HCT116 (cell line): Measurements from ENCODE around the gene TTC29. TPM values are rescaled to one million over a fixed set of nuclear protein-coding genes. Genes with fewer than 3 reads are reported as not detected.

Experiments used
- ATAC-seq: fragments of 200-7000 bp; cut with Tn5 transposase; 2 replicates; pipeline ENCODE4 v1.9.1; 2020; ENCODE audit warnings: mild to moderate bottlenecking, moderate library complexity
- BruUV-seq: library from RNA; stranded (reverse); fragments of 400-500 nt; replicated peaks from 2 replicates; lab custom pipeline; 2021; lab: Mats Ljungman, UMichigan
- CTCF ChIA-PET: fragments of 300-600 bp; sonication (Branson Sonifier 250); formaldehyde crosslinking; loops from one replicate; lab custom pipeline; 2021; ENCODE audit warnings: antibody characterized with exemption; lab: Charles Lee
- POLR2A ChIA-PET: fragments of 300-600, 350-600 bp; sonication (Branson Sonifier 250); formaldehyde crosslinking; loops from one replicate; lab custom pipeline; 2021; ENCODE audit warnings: antibody characterized with exemption; lab: Charles Lee
- RAD21 ChIA-PET, 2 experiments: fragments of 300-600 bp; sonication (Branson Sonifier 250); formaldehyde crosslinking; loops; one replicate each; lab custom pipeline; 2023; ENCODE audit warnings: low total read pairs in 2 of 2; ENCODE audit not compliant: uncharacterized antibody in 2 of 2, unreplicated experiment in 2 of 2, low non-redundant PET in 1 of 2; lab: Charles Lee
- DNase-seq: peaks from one replicate; pipeline ENCODE4 v3.0.0-alpha.2; 2010; ENCODE audit warnings: low read depth, low spot score
- H2AFZ ChIP-seq: fragments of 200-600 bp; shearing (Covaris generic), sonication (generic); 2 replicates; pipeline ENCODE4 v1.6.1; 2017; ENCODE audit warnings: low read depth, mixed run types, mixed read lengths, antibody characterized with exemption, low read length; ENCODE audit not compliant: poor library complexity, severe bottlenecking
- H3K27ac ChIP-seq: 2 replicates; pipeline ENCODE4 v1.5.1; 2012; ENCODE audit warnings: low read depth, low read length
- H3K27me3 ChIP-seq: fragments of 200-600 bp; sonication (generic); 2 replicates; pipeline ENCODE4 v1.6.1; 2016; ENCODE audit warnings: mixed run types, low read length, mixed read lengths; ENCODE audit not compliant: insufficient read depth
- H3K36me3 ChIP-seq, 2 experiments: fragments of 200-500 bp in 1 of 2; fragments of 200-600 bp in 1 of 2; sonication (Bioruptor generic) in 1 of 2; sonication (generic) in 1 of 2; 2 replicates each; pipeline versions ENCODE4 v1.5.1 to v1.6.1; 2014 to 2016; ENCODE audit warnings: low read length in 2 of 2, inconsistent platforms in 1 of 2, mixed read lengths in 1 of 2, mixed run types in 1 of 2; ENCODE audit not compliant: insufficient read depth in 2 of 2, control insufficient read depth in 1 of 2
- H3K4me1 ChIP-seq, 2 experiments: fragments of 200-600 bp in 1 of 2; sonication (generic) in 1 of 2; 2 replicates each; pipeline versions ENCODE4 v1.5.1 to v1.6.1; 2012 to 2017; ENCODE audit warnings: low read length in 2 of 2, inconsistent platforms in 1 of 2, mild to moderate bottlenecking in 1 of 2, mixed read lengths in 1 of 2, mixed run types in 1 of 2, moderate library complexity in 1 of 2; ENCODE audit not compliant: insufficient read depth in 2 of 2, control insufficient read depth in 1 of 2
- H3K4me2 ChIP-seq: fragments of 200-600 bp; sonication (generic); 2 replicates; pipeline ENCODE4 v1.6.1; 2017; ENCODE audit warnings: mixed run types, low read length, mixed read lengths
- H3K4me3 ChIP-seq, 2 experiments: fragments of 200-600 bp in 1 of 2; sonication (generic) in 1 of 2; replicated peaks in 1 of 2; 2 replicates each; pipeline ENCODE4 v1.5.1; 2011 to 2016; ENCODE audit warnings: low read length in 2 of 2, control low read depth in 1 of 2, low read depth in 1 of 2, mild to moderate bottlenecking in 1 of 2, mixed read lengths in 1 of 2, mixed run types in 1 of 2
- H3K79me2 ChIP-seq: fragments of 200-600 bp; sonication (generic); 2 replicates; pipeline ENCODE4 v1.6.1; 2017; ENCODE audit warnings: mild to moderate bottlenecking, mixed run types, low read length, moderate library complexity, mixed read lengths; ENCODE audit not compliant: insufficient read depth
- H3K9ac ChIP-seq: fragments of 200-600 bp; sonication (generic); 2 replicates; pipeline ENCODE4 v1.6.1; 2016; ENCODE audit warnings: low read length, mixed read lengths
- H3K9me2 ChIP-seq: fragments of 200-600 bp; sonication (generic), shearing (Covaris generic); 2 replicates; pipeline ENCODE4 v1.6.1; 2017; ENCODE audit warnings: mixed run types, mild to moderate bottlenecking, moderate library complexity; ENCODE audit not compliant: insufficient read depth
- H3K9me3 ChIP-seq, 2 experiments: fragments of 200-500 bp in 1 of 2; fragments of 200-600 bp in 1 of 2; sonication (Bioruptor generic) in 1 of 2; sonication (generic) in 1 of 2; 2 replicates each; pipeline ENCODE4 v1.6.1; 2014 to 2017; ENCODE audit warnings: low read length in 2 of 2, mixed read lengths in 2 of 2, inconsistent platforms in 1 of 2, low read depth in 1 of 2, mild to moderate bottlenecking in 1 of 2, mixed run types in 1 of 2, moderate library complexity in 1 of 2; ENCODE audit not compliant: control insufficient read depth in 1 of 2, insufficient read depth in 1 of 2
- H4K20me1 ChIP-seq: fragments of 200-600 bp; sonication (generic), shearing (Covaris generic); 2 replicates; pipeline ENCODE4 v1.6.1; 2017; ENCODE audit warnings: mixed run types, mild to moderate bottlenecking, moderate library complexity; ENCODE audit not compliant: insufficient read depth
- CBX3 ChIP-seq: IDR thresholded peaks from 2 replicates; pipeline ENCODE4 v1.6.1; 2012; ENCODE audit warnings: low read depth
- CEBPB ChIP-seq: IDR thresholded peaks from 2 replicates; pipeline ENCODE4 v1.6.1; 2012; ENCODE audit warnings: low read depth
- EGR1 ChIP-seq: IDR thresholded peaks from 2 replicates; pipeline ENCODE4 v1.6.1; 2012; ENCODE audit warnings: low read depth
- ELF1 ChIP-seq: IDR thresholded peaks from 2 replicates; pipeline ENCODE4 v1.6.1; 2012; ENCODE audit warnings: low read depth, borderline replicate concordance
- FOSL1 ChIP-seq: IDR thresholded peaks from 2 replicates; pipeline ENCODE4 v1.6.1; 2012; ENCODE audit warnings: low read depth
- JUND ChIP-seq: IDR thresholded peaks from 2 replicates; pipeline ENCODE4 v1.6.1; 2012
- POLR2A ChIP-seq: IDR thresholded peaks from 2 replicates; pipeline ENCODE4 v1.7.0; 2011; ENCODE audit warnings: borderline replicate concordance; ENCODE audit not compliant: insufficient read depth, insufficient read length; ENCODE audit errors: extremely low read depth
- RAD21 ChIP-seq: IDR thresholded peaks from 2 replicates; pipeline ENCODE4 v1.6.1; 2012; ENCODE audit warnings: low read depth, mild to moderate bottlenecking
- SIN3A ChIP-seq: IDR thresholded peaks from 2 replicates; pipeline ENCODE4 v1.6.1; 2012; ENCODE audit warnings: low read depth
- SP1 ChIP-seq: IDR thresholded peaks from 2 replicates; pipeline ENCODE4 v1.6.1; 2012; ENCODE audit warnings: low read depth
- SRF ChIP-seq: IDR thresholded peaks from 2 replicates; pipeline ENCODE4 v1.6.1; 2012; ENCODE audit warnings: low read depth
- TCF7L2 ChIP-seq: IDR thresholded peaks from 2 replicates; pipeline ENCODE4 v1.7.0; 2011; ENCODE audit warnings: borderline replicate concordance, inconsistent platforms; ENCODE audit not compliant: insufficient read depth, insufficient read length; ENCODE audit errors: extremely low read depth
- ZFX ChIP-seq: fragments of 450-650 bp; IDR thresholded peaks from 2 replicates; pipeline ENCODE4 v1.6.1; 2017
- intact Hi-C: fragments of 100-400 bp; cut with micrococcal nuclease; formaldehyde crosslinking; loops from 2 replicates; pipeline ENCODE4 v1.10.0; 2022
- total RNA-seq: library from RNA; stranded (reverse); gene quantifications from one replicate; pipeline ENCODE4 v1.2.1, GENCODE V29; 2021; ENCODE audit not compliant: unreplicated experiment
- TF ChIP-seq, protein P1 (sequence below), 3 experiments: fragments of 200-600 bp in 1 of 3; sonication (generic) in 1 of 3; IDR thresholded peaks in 2 of 3; conservative IDR thresholded peaks in 1 of 3; 2 replicates each; pipeline ENCODE4 v1.5.1; 2012 to 2017; ENCODE audit warnings: low read depth in 2 of 3, low read length in 2 of 3, antibody characterized with exemption in 1 of 3, borderline replicate concordance in 1 of 3, control low read depth in 1 of 3, mild to moderate bottlenecking in 1 of 3, mixed read lengths in 1 of 3, mixed run types in 1 of 3, moderate library complexity in 1 of 3; ENCODE audit not compliant: insufficient read depth in 1 of 3
- TF ChIP-seq, protein P2 (sequence below): IDR thresholded peaks from 2 replicates; pipeline ENCODE4 v1.6.1; 2012; ENCODE audit warnings: low read depth

The TTC29 gene
- total RNA-seq, 1 experiment from 2014 or later, result not detected

DNA sequence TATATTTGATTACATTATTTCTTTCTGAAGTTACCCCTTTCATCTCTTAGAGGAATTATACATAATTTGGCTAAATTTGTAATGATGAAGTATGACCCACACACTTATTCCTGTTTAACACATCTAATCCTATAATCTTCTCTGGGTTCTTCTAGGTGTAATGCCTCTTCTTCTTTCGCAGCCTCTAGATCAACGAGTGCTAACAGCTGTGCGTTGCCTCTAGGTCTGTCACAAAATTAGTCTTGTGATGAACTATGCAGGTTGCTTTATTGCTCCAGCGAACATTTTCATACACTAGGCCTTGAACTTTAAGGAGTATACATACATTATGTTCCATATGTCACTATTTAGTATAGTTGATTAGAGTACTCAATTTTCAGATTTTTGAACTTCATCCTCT is 89.9 kb downstream of the TTC29 start:
- no TSS peak for BruUV-seq
- Histone ChIP-seq H3K9me3 (no peaks in the 10 kb centered on the region), H3K9me2 (no peaks in the 10 kb centered on the region), H3K36me3 (no peaks in the 10 kb centered on the region), H3K27ac (no peak overlapping the region), H3K4me1 (no peaks in the 10 kb centered on the region), H3K27me3 (peaks cover 47% of the 10 kb centered on the region), H3K79me2 (no peaks in the 10 kb centered on the region), H3K4me3 (no peak overlapping the region), H3K9ac (no peak overlapping the region), H4K20me1 (no peaks in the 10 kb centered on the region), H2AFZ (no peak overlapping the region), H3K4me2 (no peak overlapping the region)
- CTCF ChIA-PET, result no interaction called here
- intact Hi-C loops, result no loop called here
- RAD21 ChIA-PET, result no interaction called here
- ATAC-seq, result no peak
- POLR2A ChIA-PET, result no interaction called here
- no peak for DNase-seq
- TF ChIP-seq CEBPB, result no peak
- no peak for TF ChIP-seq TCF7L2
- no peak for TF ChIP-seq SRF
- TF ChIP-seq, protein P1, sequence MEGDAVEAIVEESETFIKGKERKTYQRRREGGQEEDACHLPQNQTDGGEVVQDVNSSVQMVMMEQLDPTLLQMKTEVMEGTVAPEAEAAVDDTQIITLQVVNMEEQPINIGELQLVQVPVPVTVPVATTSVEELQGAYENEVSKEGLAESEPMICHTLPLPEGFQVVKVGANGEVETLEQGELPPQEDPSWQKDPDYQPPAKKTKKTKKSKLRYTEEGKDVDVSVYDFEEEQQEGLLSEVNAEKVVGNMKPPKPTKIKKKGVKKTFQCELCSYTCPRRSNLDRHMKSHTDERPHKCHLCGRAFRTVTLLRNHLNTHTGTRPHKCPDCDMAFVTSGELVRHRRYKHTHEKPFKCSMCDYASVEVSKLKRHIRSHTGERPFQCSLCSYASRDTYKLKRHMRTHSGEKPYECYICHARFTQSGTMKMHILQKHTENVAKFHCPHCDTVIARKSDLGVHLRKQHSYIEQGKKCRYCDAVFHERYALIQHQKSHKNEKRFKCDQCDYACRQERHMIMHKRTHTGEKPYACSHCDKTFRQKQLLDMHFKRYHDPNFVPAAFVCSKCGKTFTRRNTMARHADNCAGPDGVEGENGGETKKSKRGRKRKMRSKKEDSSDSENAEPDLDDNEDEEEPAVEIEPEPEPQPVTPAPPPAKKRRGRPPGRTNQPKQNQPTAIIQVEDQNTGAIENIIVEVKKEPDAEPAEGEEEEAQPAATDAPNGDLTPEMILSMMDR (IDR thresholded peaks at IDR 0.05 in 2 of 3, conservative IDR thresholded peaks at IDR 0.05 in 1 of 3; ENCODE audit: borderline replicate concordance in 1 of 3, insufficient read depth in 1 of 3, low read depth in 2 of 3, low read length in 2 of 3), result no peak
- no peak for TF ChIP-seq SP1
- no peak for TF ChIP-seq ELF1
- no peak for TF ChIP-seq RAD21
- no peak for TF ChIP-seq ZFX
- TF ChIP-seq JUND, result no peak
- TF ChIP-seq, protein P2, sequence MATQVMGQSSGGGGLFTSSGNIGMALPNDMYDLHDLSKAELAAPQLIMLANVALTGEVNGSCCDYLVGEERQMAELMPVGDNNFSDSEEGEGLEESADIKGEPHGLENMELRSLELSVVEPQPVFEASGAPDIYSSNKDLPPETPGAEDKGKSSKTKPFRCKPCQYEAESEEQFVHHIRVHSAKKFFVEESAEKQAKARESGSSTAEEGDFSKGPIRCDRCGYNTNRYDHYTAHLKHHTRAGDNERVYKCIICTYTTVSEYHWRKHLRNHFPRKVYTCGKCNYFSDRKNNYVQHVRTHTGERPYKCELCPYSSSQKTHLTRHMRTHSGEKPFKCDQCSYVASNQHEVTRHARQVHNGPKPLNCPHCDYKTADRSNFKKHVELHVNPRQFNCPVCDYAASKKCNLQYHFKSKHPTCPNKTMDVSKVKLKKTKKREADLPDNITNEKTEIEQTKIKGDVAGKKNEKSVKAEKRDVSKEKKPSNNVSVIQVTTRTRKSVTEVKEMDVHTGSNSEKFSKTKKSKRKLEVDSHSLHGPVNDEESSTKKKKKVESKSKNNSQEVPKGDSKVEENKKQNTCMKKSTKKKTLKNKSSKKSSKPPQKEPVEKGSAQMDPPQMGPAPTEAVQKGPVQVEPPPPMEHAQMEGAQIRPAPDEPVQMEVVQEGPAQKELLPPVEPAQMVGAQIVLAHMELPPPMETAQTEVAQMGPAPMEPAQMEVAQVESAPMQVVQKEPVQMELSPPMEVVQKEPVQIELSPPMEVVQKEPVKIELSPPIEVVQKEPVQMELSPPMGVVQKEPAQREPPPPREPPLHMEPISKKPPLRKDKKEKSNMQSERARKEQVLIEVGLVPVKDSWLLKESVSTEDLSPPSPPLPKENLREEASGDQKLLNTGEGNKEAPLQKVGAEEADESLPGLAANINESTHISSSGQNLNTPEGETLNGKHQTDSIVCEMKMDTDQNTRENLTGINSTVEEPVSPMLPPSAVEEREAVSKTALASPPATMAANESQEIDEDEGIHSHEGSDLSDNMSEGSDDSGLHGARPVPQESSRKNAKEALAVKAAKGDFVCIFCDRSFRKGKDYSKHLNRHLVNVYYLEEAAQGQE, result no peak
- no peak for TF ChIP-seq POLR2A
- no peak for TF ChIP-seq SIN3A
- no peak for TF ChIP-seq FOSL1
- no peak for TF ChIP-seq EGR1
- TF ChIP-seq CBX3, result no peak
